Calu3 (cell line): ENCODE measurements around the gene CRHR1. TPM values are rescaled to one million over a fixed set of nuclear protein-coding genes. Genes with fewer than 3 reads are reported as not detected.

Experiments used
- BruUV-seq: library from RNA; stranded (reverse); fragments of 400-500 nt; replicated peaks from 2 replicates; lab custom pipeline; 2021; lab: Mats Ljungman, UMichigan
- CTCF ChIA-PET: fragments of 300-600 bp; sonication (Branson Sonifier 250); formaldehyde crosslinking; loops from one replicate; lab custom pipeline; 2022; ENCODE audit warnings: antibody characterized with exemption; lab: Charles Lee
- DNase-seq: peaks from one replicate; pipeline ENCODE4 v3.0.0; 2022
- H3K27ac Mint-ChIP-seq: one replicate; pipeline ENCODE4 v1.8.0; 2022; ENCODE audit warnings: mixed read lengths; ENCODE audit not compliant: unreplicated experiment
- H3K27me3 Mint-ChIP-seq: one replicate; pipeline ENCODE4 v1.8.0; 2022; ENCODE audit warnings: mixed read lengths; ENCODE audit not compliant: unreplicated experiment
- H3K36me3 Mint-ChIP-seq: one replicate; pipeline ENCODE4 v1.8.0; 2022; ENCODE audit warnings: mild to moderate bottlenecking, moderate library complexity, mixed read lengths; ENCODE audit not compliant: insufficient read depth, unreplicated experiment
- H3K4me1 Mint-ChIP-seq: one replicate; pipeline ENCODE4 v1.8.0; 2022; ENCODE audit warnings: mild to moderate bottlenecking, low read depth, mixed read lengths; ENCODE audit not compliant: unreplicated experiment
- H3K4me3 Mint-ChIP-seq: one replicate; pipeline ENCODE4 v1.8.0; 2022; ENCODE audit warnings: mild to moderate bottlenecking, low read depth, moderate library complexity, mixed read lengths; ENCODE audit not compliant: unreplicated experiment
- H3K9me3 Mint-ChIP-seq: one replicate; pipeline ENCODE4 v1.8.0; 2022; ENCODE audit warnings: low read depth, mixed read lengths; ENCODE audit not compliant: unreplicated experiment
- intact Hi-C: fragments of 100-400 bp; cut with micrococcal nuclease; formaldehyde crosslinking; loops from one replicate; pipeline ENCODE4 v1.10.0; 2022; ENCODE audit not compliant: unreplicated experiment
- total RNA-seq: library from RNA; stranded (reverse); gene quantifications from 2 replicates; pipeline ENCODE4 v1.2.3, GENCODE V29; 2022
- TF ChIP-seq, protein P1 (sequence below): fragments of 200-600 bp; IDR thresholded peaks from one replicate; pipeline ENCODE4 v1.8.0; 2022; ENCODE audit warnings: antibody characterized with exemption; ENCODE audit not compliant: unreplicated experiment

CRHR1 gene
- total RNA-seq, 1 experiment from 2014 or later, result not detected

DNA sequence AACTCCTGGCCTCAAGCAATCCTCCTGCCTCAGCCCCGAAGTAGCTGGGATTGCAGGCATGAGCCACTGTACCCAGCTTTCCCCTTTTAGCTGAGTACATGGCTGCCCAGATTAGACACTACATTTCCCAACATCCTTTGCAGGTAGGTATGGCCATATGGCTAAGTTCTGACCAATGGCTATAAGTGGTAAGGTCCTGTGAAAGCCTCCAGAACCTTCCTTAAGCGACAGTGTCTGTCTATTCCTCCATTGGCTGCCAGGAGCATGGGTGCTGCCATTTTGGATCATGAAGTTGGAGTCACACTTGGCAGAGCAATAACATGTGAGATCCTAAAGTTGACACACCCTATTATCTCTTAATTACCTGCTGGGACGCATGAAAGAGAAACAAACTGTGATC, 24.4 kb upstream of the CRHR1 start:
- TF ChIP-seq, protein P1, sequence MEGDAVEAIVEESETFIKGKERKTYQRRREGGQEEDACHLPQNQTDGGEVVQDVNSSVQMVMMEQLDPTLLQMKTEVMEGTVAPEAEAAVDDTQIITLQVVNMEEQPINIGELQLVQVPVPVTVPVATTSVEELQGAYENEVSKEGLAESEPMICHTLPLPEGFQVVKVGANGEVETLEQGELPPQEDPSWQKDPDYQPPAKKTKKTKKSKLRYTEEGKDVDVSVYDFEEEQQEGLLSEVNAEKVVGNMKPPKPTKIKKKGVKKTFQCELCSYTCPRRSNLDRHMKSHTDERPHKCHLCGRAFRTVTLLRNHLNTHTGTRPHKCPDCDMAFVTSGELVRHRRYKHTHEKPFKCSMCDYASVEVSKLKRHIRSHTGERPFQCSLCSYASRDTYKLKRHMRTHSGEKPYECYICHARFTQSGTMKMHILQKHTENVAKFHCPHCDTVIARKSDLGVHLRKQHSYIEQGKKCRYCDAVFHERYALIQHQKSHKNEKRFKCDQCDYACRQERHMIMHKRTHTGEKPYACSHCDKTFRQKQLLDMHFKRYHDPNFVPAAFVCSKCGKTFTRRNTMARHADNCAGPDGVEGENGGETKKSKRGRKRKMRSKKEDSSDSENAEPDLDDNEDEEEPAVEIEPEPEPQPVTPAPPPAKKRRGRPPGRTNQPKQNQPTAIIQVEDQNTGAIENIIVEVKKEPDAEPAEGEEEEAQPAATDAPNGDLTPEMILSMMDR, result no peak
- no peaks in the 10 kb centered on the region for H3K36me3 Mint-ChIP-seq
- CTCF ChIA-PET, result no interaction called here
- intact Hi-C loops, result no loop called here
- H3K27me3 Mint-ChIP-seq, result peaks cover 77% of the 10 kb centered on the region
- H3K27ac Mint-ChIP-seq, result no peak overlapping the region
- DNase-seq, result no peak
- BruUV-seq, result no TSS peak
- no peak overlapping the region for H3K4me3 Mint-ChIP-seq
- H3K9me3 Mint-ChIP-seq, result no peaks in the 10 kb centered on the region
- no peaks in the 10 kb centered on the region for H3K4me1 Mint-ChIP-seq

DNA sequence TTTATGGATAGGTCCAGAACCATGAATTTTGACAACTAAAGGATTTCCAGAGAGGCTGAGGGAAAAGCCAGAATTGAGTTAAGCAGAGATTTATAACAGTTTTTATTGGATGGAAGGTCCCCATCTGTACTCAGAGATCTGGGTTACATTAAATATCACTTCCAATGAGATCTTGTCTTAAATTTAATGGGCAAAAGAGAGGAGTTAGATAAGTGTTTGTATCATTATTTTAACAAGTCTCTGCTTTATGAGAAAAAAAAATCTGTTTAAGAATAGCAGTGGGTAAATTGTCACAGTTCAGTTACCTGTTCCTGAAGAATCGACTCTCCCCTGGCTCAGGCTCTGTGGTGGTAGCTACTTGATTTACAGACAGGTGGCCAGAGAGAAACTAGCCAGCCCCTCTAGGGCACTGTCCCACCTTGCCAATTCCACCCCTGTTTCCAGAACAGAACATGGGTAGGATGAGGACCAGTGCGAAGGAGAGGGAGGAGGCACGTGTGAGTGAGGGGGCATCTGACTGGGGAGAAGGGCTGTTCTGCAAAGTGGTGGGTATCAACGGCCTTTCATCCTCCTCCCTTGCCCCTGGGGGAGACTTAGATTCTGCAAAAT, 22.1 kb upstream of the CRHR1 start:
- DNase-seq, result no peak
- BruUV-seq, result no TSS peak
- Mint-ChIP-seq H3K4me1 (no peaks in the 10 kb centered on the region), H3K36me3 (no peaks in the 10 kb centered on the region), H3K4me3 (no peak overlapping the region), H3K9me3 (no peaks in the 10 kb centered on the region), H3K27ac (no peak overlapping the region), H3K27me3 (peaks cover 77% of the 10 kb centered on the region)
- CTCF ChIA-PET, result no interaction called here
- TF ChIP-seq, protein P1, result no peak
- intact Hi-C loops, result no loop called here

DNA sequence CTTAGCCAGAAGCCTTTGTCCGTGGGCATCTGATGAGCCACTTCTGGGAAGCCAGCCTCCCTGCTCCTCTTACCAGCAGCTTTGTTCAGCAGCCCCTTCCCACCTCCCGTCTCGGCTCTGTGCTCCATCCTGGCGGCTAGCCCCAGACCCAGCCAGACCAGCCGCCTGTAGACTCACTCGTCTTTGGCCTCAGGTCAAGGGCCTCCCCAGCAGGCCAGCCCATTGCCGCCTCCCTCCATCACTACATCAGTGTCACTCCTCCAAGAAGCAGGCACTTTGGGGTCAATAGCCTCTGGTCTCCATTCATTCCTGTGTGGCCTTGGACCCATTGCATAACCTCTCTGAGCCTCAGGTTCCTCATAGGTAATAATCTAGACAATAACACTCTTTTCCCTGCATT, 20.9 kb upstream of the CRHR1 start:
- Mint-ChIP-seq H3K27ac (no peak overlapping the region), H3K27me3 (peaks cover 77% of the 10 kb centered on the region), H3K36me3 (no peaks in the 10 kb centered on the region), H3K4me3 (no peak overlapping the region), H3K4me1 (no peaks in the 10 kb centered on the region), H3K9me3 (no peaks in the 10 kb centered on the region)
- no peak for DNase-seq
- CTCF ChIA-PET, result interaction anchor here (0.7 kb wide), 1 partner anchor 30 kb away, joined by 3 read pairs; no protein-coding TSS in a partner anchor
- BruUV-seq, result no TSS peak
- TF ChIP-seq, protein P1, result no peak
- intact Hi-C loops, result no loop called here

DNA sequence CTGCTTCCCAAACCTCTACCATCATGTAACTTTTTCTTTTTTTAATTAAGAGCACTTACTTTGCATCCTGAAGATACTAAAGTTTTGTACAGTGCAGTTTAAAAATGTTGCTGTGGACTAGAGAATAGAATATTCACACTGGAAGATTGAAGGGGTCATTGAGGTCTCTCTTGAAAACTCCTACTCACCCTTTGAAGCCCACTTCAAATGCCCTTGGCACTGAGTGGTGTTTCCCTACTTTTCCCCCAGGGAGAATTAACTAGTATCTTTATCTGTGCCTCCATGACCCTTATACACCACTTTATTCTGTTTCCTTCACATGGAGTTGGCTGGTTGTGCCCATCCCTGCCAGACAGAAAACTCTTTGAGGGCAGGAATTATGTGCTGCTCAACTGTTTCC, 19.6 kb upstream of the CRHR1 start:
- H3K9me3 Mint-ChIP-seq, result no peaks in the 10 kb centered on the region
- TF ChIP-seq, protein P1, result no peak
- H3K27ac Mint-ChIP-seq, result no peak overlapping the region
- H3K4me1 Mint-ChIP-seq, result no peaks in the 10 kb centered on the region
- H3K36me3 Mint-ChIP-seq, result no peaks in the 10 kb centered on the region
- CTCF ChIA-PET, result no interaction called here
- DNase-seq, result no peak
- intact Hi-C loops, result no loop called here
- H3K27me3 Mint-ChIP-seq, result peaks cover 85% of the 10 kb centered on the region
- no TSS peak for BruUV-seq
- no peak overlapping the region for H3K4me3 Mint-ChIP-seq
